Esophagus muscularis mucosa (tissue), 4 donors: Measurements from ENCODE around the gene FBXW9. TPM values are rescaled to one million over a fixed set of nuclear protein-coding genes. Genes with fewer than 3 reads are reported as not detected.
"Not testable (repeated sequence)": the region's sequence is repeated elsewhere in the genome, so short reads cannot be mapped to it uniquely, and the experiment has no call there.

Source experiments
- DNase-seq: peaks from one replicate; pipeline ENCODE4 v3.0.0-alpha.2; 2017; ENCODE audit errors: extremely low spot score
- H3K27ac ChIP-seq, 4 donors: fragments of 200-600 bp; sonication (generic); replicated peaks in 1 of 4; 1 replicate in 3 of 4; 2 replicates in 1 of 4; pipeline ENCODE4 v1.5.1; 2016 to 2019; ENCODE audit warnings: mild to moderate bottlenecking in 1 of 4
- H3K27me3 ChIP-seq, 4 donors: fragments of 200-600 bp; sonication (generic); one replicate each; pipeline versions ENCODE4 v1.5.1 to v1.6.0; 2016 to 2019
- H3K36me3 ChIP-seq, 4 donors: fragments of 200-600 bp; sonication (generic); one replicate each; pipeline ENCODE4 v1.5.1; 2016 to 2019
- H3K4me1 ChIP-seq, 4 donors: fragments of 200-600 bp; sonication (generic); one replicate each; pipeline ENCODE4 v1.5.1; 2016 to 2019
- H3K4me3 ChIP-seq, 4 donors: fragments of 200-600 bp; sonication (generic); 1 replicate in 2 of 4; 2 replicates in 2 of 4; pipeline ENCODE4 v1.5.1; 2016 to 2019; ENCODE audit warnings: mild to moderate bottlenecking in 4 of 4, moderate library complexity in 1 of 4
- H3K9me3 ChIP-seq, 4 donors: fragments of 200-600 bp; sonication (generic); 1 replicate in 3 of 4; 2 replicates in 1 of 4; pipeline ENCODE4 v1.5.1; 2016 to 2019
- CTCF ChIP-seq, 3 experiments: fragments of 200-600 bp in 2 of 3; fragments of 450-650 bp in 1 of 3; sonication (generic) in 2 of 3; IDR thresholded peaks; one replicate each; pipeline ENCODE4 v1.5.1; 2017 to 2019; ENCODE audit warnings: antibody characterized with exemption in 3 of 3, mild to moderate bottlenecking in 2 of 3, moderate library complexity in 1 of 3
- EP300 ChIP-seq: sonication (generic); formaldehyde crosslinking; IDR thresholded peaks from one replicate; pipeline ENCODE4 v1.6.1; 2017; ENCODE audit warnings: antibody characterized with exemption
- POLR2A ChIP-seq: fragments of 450-650 bp; IDR thresholded peaks from one replicate; pipeline ENCODE4 v1.6.1; 2017; ENCODE audit warnings: antibody characterized with exemption, moderate library complexity, mild to moderate bottlenecking, low read depth
- POLR2AphosphoS5 ChIP-seq, 2 donors: sonication (generic); formaldehyde crosslinking; IDR thresholded peaks; one replicate each; pipeline ENCODE4 v1.6.1; 2017; ENCODE audit warnings: antibody characterized with exemption in 2 of 2
- WGBS: methylation state at CpG from one replicate; pipeline ENCODE4 v1.1.5; 2018; 5-methylcytosine and 5-hydroxymethylcytosine counted together
- intact Hi-C: fragments of 100-400 bp; cut with DNase I; formaldehyde crosslinking; loops from one replicate; pipeline ENCODE4 v1.15.1; 2023
- total RNA-seq, 4 donors: library from RNA; depleted of rRNA; stranded (reverse); fragments of >200 nt; gene quantifications; one replicate each; pipeline versions ENCODE4 v1.1.0 to v1.2.1, GENCODE V29; 2016

FBXW9 gene
- total RNA-seq, 4 donors from 2014 or later: 4.3 to 10.6 (median 7.5) TPM

- Histone ChIP-seq H3K27ac (no peak overlapping the region), H3K27me3 (no peaks in the 10 kb centered on the region), H3K9me3 (no peaks in the 10 kb centered on the region), H3K36me3 (peaks cover 0 to 36% (median 12%) of the 10 kb centered on the region in 4 donors), H3K4me3 (no peak overlapping the region), H3K4me1 (peaks cover 11 to 22% (median 15%) of the 10 kb centered on the region in 4 donors)
- TF ChIP-seq POLR2AphosphoS5 (IDR thresholded peaks at IDR 0.05) (no peak), EP300 (no peak), POLR2A (no peak), CTCF (IDR thresholded peaks at IDR 0.05) (no peak)
- 98% methylated on average over 10 of the region's 10 CpGs for WGBS
- DNase-seq: no peak
- intact Hi-C loops: no loop called here
Observed at GRCh38 chr19:12649941-12650340, 46.5 kb downstream of the FBXW9 start.

- H3K4me3 ChIP-seq: peak overlapping the region; percentile 44 to 62 (median 48)
- peaks cover 11 to 22% (median 15%) of the 10 kb centered on the region in 4 donors for H3K4me1 ChIP-seq
- H3K27ac ChIP-seq: peak overlapping the region in 1 of 4 donors; percentile 33
- DNase-seq: no peak
- H3K9me3 ChIP-seq: no peaks in the 10 kb centered on the region
- H3K27me3 ChIP-seq: no peaks in the 10 kb centered on the region
- WGBS: 14% methylated on average over 21 of the region's 29 CpGs
- TF ChIP-seq POLR2AphosphoS5 (IDR thresholded peaks at IDR 0.05) (no peak), EP300 (no peak), CTCF (IDR thresholded peaks at IDR 0.05) (peak; percentile 22 to 40 (median 25)), POLR2A (no peak)
- H3K36me3 ChIP-seq: peaks cover 0 to 20% (median 2%) of the 10 kb centered on the region in 4 donors
- intact Hi-C loops: no loop called here
Observed at GRCh38 chr19:12648088-12648487, 48.3 kb downstream of the FBXW9 start.

- Histone ChIP-seq H3K9me3 (no peaks in the 10 kb centered on the region), H3K36me3 (peaks cover 0 to 18% (median under 1%) of the 10 kb centered on the region in 4 donors), H3K4me3 (peak overlapping the region; percentile 44 to 62 (median 48)), H3K27me3 (no peaks in the 10 kb centered on the region), H3K27ac (peak overlapping the region in 3 of 4 donors; percentile 1 to 33 (median 27)), H3K4me1 (peaks cover 11 to 22% (median 15%) of the 10 kb centered on the region in 4 donors)
- intact Hi-C loops: no loop called here
- no peak for DNase-seq
- TF ChIP-seq POLR2AphosphoS5 (IDR thresholded peaks at IDR 0.05) (no peak), POLR2A (no peak)
- WGBS: 7% methylated on average over 27 of the region's 31 CpGs
Observed at GRCh38 chr19:12647490-12648071, 48.9 kb downstream of the FBXW9 start.

GRCh38 chr19:12647047-12647446 is 49.4 kb downstream of the FBXW9 start:
- DNase-seq: no peak
- H3K9me3 ChIP-seq: no peaks in the 10 kb centered on the region
- intact Hi-C loops: no loop called here
- H3K27ac ChIP-seq: peak overlapping the region in 3 of 4 donors; percentile 1 to 33 (median 27)
- H3K36me3 ChIP-seq: peaks cover 0 to 12% (median 0%) of the 10 kb centered on the region in 4 donors
- 77% methylated on average over 8 of the region's 8 CpGs for WGBS
- H3K4me3 ChIP-seq: peak overlapping the region in 3 of 4 donors; percentile 46 to 62 (median 51)
- no peaks in the 10 kb centered on the region for H3K27me3 ChIP-seq
- peaks cover 11 to 22% (median 15%) of the 10 kb centered on the region in 4 donors for H3K4me1 ChIP-seq
- TF ChIP-seq POLR2AphosphoS5 (IDR thresholded peaks at IDR 0.05) (no peak), CTCF (IDR thresholded peaks at IDR 0.05) (no peak), EP300 (no peak), POLR2A (no peak)

DNA sequence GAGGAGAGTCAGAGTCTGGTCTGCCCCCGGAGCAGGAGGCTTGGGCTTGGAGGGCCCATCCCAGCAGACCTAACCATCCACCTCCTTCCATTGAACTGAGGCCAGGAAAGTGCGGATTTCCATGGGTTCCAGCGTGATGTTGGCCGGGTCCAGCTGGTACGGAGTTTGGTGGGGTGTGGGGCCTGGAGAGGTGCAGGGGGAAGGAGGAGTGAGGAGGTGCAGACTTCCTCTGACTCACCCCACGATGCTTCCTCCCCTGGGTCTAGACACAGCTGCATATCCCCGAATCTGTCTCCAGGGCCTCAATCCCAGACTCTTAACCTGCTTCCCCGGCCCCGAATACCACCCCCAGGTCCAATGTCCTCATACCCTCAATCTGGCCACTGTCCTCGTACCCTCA is 49.9 kb downstream of the FBXW9 start:
- intact Hi-C loops: no loop called here
- DNase-seq: no peak
- H3K4me3 ChIP-seq: no peak overlapping the region

DNA sequence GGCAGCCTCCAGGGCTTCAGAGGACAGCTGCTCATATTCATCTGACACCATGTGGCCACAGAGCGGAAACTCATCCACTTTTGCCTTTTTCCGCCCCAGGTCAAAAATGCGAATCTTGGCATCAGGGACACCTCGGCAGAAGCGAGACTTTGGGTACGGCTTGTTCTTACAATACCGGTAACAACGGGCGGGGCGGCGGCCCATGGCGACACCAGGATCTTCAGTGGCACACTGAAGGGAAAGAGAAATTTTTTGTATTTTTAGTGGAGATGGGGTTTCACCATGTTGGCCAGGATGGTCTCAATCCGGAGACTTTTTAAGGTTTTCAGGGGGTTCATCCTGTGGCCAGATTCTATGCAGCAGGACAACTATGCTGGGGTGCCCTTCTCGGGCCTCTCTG is 52.7 kb downstream of the FBXW9 start:
- H3K4me1 ChIP-seq: peaks cover 20 to 31% (median 28%) of the 10 kb centered on the region in 4 donors
- intact Hi-C loops, H3K36me3 ChIP-seq, DNase-seq, H3K27ac ChIP-seq, H3K9me3 ChIP-seq, H3K4me3 ChIP-seq, H3K27me3 ChIP-seq: not testable (repeated sequence)
- 93% methylated on average over 14 of the region's 14 CpGs for WGBS

More for the DNA sequence above, 49.9 kb downstream of the FBXW9 start:
- 86% methylated on average over 10 of the region's 10 CpGs for WGBS
- Histone ChIP-seq H3K9me3 (no peaks in the 10 kb centered on the region), H3K27me3 (no peaks in the 10 kb centered on the region), H3K36me3 (peaks cover 0 to 7% (median 0%) of the 10 kb centered on the region in 4 donors), H3K27ac (no peak overlapping the region), H3K4me1 (peaks cover 11 to 22% (median 15%) of the 10 kb centered on the region in 4 donors)
- TF ChIP-seq POLR2A: no peak
- no peak for TF ChIP-seq POLR2AphosphoS5 (IDR thresholded peaks at IDR 0.05)
- no peak for TF ChIP-seq CTCF (IDR thresholded peaks at IDR 0.05)
- TF ChIP-seq EP300: no peak
